KBM-7 (cell line): ENCODE data around the gene GRIN1.

Experiments used
- DNase-seq: peaks from one replicate; pipeline ENCODE4 v3.0.0-alpha.2; 2015
- in situ Hi-C: fragments of 300-500 bp; cut with MboI; formaldehyde crosslinking; loops from 2 replicates; pipeline ENCODE4 v1.14.3; 2020; ENCODE audit warnings: low sequenced_read_pairs, low pct_unique_long_range_greater_than_20kb, mixed read lengths

GRIN1 gene

DNA sequence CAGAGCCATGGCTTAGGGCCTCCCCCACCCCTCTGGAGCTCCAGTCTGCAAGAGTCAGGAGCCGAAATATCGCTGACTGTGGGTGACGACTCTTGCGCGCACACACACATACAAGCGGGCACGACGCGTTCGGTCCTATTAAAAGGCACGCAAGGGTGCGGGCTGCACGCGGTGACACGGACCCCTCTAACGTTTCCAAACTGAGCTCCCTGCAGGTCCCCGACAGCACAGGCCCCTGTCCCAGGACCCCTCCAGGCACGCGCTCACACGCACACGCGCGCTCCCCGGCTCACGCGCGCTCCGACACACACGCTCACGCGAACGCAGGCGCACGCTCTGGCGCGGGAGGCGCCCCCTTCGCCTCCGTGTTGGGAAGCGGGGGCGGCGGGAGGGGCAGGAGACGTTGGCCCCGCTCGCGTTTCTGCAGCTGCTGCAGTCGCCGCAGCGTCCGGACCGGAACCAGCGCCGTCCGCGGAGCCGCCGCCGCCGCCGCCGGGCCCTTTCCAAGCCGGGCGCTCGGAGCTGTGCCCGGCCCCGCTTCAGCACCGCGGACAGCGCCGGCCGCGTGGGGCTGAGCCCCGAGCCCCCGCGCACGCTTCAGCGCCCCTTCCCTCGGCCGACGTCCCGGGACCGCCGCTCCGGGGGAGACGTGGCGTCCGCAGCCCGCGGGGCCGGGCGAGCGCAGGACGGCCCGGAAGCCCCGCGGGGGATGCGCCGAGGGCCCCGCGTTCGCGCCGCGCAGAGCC, at the start of gene GRIN1:
Gene GRIN1 (plus strand): TSS at position 433 of the 746 bp plus-strand sequence. CDS start 333 bp downstream, outside the sequence.
- in situ Hi-C loops = no loop called here
- DNase-seq = no peak

DNA sequence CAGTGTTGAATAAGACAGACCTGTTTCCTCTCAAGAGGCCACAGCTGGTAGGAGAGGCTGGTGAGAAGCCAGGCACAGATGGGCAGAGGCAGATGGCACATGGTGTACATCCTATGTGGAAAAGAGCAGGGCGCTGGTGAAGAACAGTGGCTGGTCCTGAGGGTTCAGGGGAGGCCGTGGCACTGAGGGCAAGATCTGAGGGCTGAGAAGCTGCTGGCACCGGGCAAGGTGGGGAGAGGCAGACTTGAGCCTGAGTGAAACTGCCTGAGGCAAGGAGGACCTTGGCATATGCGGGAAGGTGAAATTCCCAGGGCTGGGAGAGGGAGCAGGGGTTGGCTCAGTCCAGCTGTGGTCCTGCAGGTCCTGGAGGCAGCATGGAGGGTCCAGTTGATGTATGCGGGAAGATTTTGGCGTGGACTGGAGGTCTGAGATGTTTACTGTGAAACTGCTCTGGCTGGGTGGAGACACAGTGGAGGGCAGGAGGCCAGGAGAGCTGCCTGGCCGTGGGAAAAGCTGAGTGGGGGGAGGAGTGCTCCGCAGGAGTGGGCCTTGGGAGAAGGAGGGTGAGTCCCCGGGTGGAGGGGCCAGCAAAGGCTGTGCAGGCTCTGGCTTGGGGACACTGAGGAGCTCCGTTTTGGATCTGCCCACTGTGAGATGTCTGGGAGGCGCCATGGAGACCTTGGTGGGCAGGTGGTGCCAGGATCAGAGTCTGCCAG, 49.6 kb upstream of the GRIN1 start:
- in situ Hi-C loops = no loop called here
- no peak for DNase-seq

GRCh38 chr9:137095664-137096517, 43.1 kb upstream of the GRIN1 start:
- no peak for DNase-seq
- in situ Hi-C loops = no loop called here

DNA sequence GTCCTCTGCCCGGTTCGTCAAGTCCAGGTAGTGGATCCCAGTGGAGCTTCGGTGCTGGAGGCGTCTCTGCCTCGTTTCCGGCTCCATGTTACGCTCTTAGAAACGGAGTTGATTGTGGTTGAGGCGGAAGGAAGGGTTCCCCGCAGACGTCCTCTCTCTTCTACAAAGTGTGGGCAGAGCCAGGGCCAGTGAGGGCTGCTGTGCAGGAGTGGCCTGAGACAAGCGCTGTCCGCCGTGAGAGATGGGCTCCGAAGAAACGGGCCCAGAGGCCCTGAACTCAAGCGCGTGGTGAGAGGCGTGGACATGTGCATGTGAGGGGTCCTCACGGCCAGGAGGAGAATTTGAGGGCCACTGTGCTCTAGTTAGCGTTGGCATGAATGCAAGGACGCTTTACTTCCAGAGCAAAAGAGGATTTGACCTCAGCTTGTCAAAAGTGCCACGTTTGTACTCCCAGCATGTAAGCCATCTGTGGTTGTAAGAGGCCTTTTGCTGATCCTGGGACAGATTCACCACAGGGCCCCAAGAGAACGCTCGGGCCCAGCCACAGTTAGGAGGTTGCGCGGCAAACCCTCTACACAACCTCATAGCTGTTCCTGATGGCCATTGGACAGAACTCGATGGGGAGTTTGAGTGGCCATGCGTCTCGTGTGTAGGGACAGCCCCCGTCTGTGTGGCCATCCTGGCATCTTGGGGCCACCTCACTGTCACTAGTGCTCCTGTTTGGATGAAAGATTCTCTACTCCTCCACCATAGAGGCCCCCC, 42.0 kb upstream of the GRIN1 start:
- in situ Hi-C loops = no loop called here
- DNase-seq = no peak

- in situ Hi-C loops = no loop called here
- no peak for DNase-seq
Measured at GRCh38 chr9:137097761-137098462, 41.0 kb upstream of the GRIN1 start.

DNA sequence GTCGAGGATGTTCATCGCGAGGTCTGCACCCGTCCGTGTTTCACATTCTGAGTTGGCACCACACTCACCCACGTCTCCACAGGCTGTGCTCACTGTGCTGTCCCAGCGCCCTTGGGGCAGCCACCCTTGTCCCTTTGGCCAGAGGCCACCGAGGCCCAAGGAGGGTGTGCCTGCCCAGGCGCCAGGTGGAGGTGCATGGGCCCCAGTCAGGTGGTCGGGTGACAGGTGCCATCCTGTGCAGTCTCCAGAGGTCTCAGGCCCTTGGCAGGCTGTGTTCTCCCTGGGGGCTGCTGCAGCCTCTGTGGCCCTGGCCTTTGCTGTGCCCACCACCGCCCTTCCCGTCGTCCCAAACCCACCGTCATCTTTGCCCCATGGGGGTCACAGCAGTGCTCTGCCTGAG, 39.7 kb upstream of the GRIN1 start:
- in situ Hi-C loops = no loop called here
- DNase-seq = no peak

- in situ Hi-C loops = no loop called here
- no peak for DNase-seq
Measured at GRCh38 chr9:137103206-137103999, 35.6 kb upstream of the GRIN1 start.

GRCh38 chr9:137105814-137106661, 32.9 kb upstream of the GRIN1 start:
- in situ Hi-C loops = no loop called here
- no peak for DNase-seq

DNA sequence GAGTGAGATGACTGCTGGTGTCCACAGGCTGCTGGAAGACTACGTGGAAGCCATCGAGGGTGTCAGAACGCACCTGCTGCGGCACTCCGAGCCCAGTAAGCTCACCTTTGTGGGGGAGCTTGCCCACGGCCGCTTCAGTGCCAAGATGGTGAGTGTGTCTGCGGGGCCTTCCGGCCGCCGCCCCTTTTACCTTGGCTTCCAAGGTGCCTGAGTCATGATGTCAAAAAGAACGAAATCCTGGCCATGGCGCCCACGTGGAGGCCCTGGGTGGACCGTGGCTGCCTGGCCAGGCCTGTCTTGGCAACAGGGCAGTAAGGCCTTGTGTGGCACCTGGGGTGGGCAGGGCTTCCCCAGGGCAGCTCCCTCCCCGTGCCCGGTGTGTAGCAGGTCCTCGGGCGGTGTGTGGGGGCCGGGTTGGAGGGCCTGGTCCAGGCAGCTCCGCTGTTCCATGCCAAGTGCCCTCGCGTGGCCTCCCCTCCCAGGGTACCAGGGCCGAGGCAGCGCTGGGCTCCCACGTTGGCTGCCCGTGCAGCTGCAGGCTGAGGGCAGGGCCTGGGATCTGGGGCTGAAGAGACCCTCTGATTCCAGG, 32.2 kb upstream of the GRIN1 start:
- in situ Hi-C loops = no loop called here

DNA sequence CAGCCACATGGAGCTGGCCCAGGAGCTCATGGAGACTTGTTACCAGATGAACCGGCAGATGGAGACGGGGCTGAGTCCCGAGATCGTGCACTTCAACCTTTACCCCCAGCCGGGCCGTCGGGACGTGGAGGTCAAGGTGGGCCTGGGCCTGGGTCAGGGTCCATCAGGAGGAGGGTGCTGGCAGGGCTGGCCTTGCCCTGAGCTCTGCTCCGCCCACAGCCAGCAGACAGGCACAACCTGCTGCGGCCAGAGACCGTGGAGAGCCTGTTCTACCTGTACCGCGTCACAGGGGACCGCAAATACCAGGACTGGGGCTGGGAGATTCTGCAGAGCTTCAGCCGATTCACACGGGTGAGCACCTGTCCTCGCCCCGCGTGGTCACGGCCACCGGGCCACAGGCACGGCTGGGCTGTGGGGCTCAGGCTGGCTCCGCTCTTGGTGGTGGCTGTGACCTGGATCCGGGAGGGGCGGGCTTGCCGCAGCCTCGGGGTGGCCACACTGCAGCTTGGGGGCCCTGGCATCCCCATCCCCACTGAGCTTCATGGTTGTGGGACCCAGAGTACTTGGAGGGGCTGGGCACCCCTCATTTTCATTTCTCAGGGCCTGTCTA, 31.5 kb upstream of the GRIN1 start:
- in situ Hi-C loops = no loop called here
- DNase-seq = no peak

More for the DNA sequence above, 32.2 kb upstream of the GRIN1 start:
- DNase-seq = no peak

DNA sequence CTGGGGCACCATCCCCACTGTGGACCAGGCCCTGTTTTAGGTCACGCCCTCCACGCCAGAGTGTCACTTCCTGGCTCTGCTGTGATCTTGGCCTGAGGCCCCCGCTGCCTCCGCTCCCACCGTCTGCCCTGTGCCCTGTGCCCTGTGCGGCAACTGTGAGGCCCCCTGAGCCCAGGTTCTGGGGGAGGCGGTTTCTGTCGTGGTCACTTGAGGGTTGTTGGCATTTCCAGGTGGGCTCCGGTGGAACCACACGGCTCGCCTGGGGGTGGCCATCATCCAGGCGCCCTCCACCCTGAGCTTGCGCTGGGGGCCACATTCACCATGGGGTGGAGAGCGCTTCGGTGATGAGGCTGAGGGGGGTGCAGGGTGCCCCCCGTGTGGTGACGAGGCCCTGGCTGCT, 31.0 kb upstream of the GRIN1 start:
- in situ Hi-C loops = no loop called here

DNA sequence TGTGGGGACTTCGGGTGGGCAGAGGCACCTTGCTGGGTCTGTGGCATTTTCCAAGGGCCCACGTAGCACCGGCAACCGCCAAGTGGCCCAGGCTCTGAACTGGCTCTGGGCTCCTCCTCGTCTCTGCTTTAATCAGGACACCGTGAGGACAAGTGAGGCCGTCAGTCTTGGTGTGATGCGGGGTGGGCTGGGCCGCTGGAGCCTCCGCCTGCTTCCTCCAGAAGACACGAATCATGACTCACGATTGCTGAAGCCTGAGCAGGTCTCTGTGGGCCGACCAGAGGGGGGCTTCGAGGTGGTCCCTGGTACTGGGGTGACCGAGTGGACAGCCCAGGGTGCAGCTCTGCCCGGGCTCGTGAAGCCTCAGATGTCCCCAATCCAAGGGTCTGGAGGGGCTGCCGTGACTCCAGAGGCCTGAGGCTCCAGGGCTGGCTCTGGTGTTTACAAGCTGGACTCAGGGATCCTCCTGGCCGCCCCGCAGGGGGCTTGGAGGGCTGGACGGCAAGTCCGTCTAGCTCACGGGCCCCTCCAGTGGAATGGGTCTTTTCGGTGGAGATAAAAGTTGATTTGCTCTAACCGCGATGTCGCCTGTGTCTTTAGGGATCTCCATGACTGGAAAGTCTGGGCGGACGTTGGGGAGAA, 30.2 kb upstream of the GRIN1 start:
- in situ Hi-C loops = no loop called here
- DNase-seq = no peak

More for the DNA sequence above, 31.0 kb upstream of the GRIN1 start:
- no peak for DNase-seq

- no peak for DNase-seq
- in situ Hi-C loops = no loop called here
Measured at GRCh38 chr9:137109250-137110146, 29.5 kb upstream of the GRIN1 start.

DNA sequence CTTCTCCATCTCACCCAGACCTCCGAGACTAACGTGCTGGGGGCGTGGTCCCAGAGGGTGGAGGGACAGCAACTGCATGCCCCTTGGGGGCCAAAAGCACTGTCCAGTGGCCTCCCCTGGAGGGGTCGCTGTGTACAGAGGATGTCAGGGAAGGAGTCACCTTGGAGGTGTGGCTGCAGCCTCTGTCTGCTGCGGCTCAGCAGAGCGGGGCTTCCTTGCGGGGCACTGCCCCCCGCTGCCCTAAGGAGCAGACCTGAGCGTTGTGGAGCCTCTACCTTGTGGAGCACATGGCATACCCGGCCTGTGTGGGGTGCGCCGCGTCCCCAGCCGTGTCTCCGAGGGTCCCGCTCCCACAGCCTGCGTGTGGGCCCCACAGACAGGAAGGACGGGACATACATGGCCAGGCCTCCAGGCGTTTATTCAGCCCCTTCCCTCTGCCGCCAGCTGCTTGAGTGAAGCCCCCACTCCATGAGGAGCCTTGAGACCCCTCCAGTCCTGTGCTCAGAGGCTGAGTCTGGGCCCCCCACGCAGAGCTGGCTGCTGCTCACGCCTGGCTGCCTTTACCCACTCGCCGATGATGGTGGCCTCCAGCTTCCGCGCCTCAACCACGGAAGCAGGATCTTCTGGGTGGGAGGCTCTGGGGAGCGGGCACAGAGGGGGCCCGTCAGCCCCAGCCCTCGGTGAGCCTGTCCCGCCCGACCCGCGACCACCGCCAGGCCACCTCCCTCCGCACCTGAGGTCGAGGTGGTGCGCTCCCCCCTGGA, 28.6 kb upstream of the GRIN1 start:
- no peak for DNase-seq
- in situ Hi-C loops = no loop called here
